Left lung (tissue), 10 donors: ENCODE results near the gene WDR12. TPM values are rescaled to one million over a fixed set of nuclear protein-coding genes. Genes with fewer than 3 reads are reported as not detected.
"Not testable (repeated sequence)": the region's sequence is repeated elsewhere in the genome, so short reads cannot be mapped to it uniquely, and the experiment has no call there.

Experiments used
- ATAC-seq: fragments of 200-7000 bp; cut with Tn5 transposase; one replicate; pipeline ENCODE4 v1.9.1; 2020; ENCODE audit warnings: moderate library complexity
- DNase-seq, 4 donors: peaks; one replicate each; pipeline ENCODE4 v3.0.0-alpha.2; 2013 to 2020
- H3K27ac ChIP-seq, 2 donors: fragments of 200-600 bp; sonication (generic) in 1 of 2; one replicate each; pipeline versions ENCODE4 v1.5.0 to v1.8.0; 2020 to 2021
- H3K27me3 ChIP-seq, 2 donors: fragments of 200-600 bp; sonication (generic) in 1 of 2; one replicate each; pipeline versions ENCODE4 v1.5.0 to v1.8.0; 2020 to 2021
- H3K36me3 ChIP-seq, 2 donors: fragments of 200-600 bp; sonication (generic) in 1 of 2; one replicate each; pipeline versions ENCODE4 v1.5.0 to v1.8.0; 2020 to 2021
- H3K4me1 ChIP-seq, 2 donors: fragments of 200-600 bp; one replicate each; pipeline ENCODE4 v1.8.0; 2021
- H3K4me3 ChIP-seq, 2 donors: fragments of 200-600 bp; sonication (generic) in 1 of 2; one replicate each; pipeline versions ENCODE4 v1.5.0 to v1.8.0; 2020 to 2021; ENCODE audit warnings: mild to moderate bottlenecking in 1 of 2
- H3K9me3 ChIP-seq, 2 donors: fragments of 200-600 bp; sonication (generic) in 1 of 2; one replicate each; pipeline versions ENCODE4 v1.5.0 to v1.8.0; 2020 to 2021
- intact Hi-C, 2 donors: fragments of 100-400 bp; cut with DNase I; formaldehyde crosslinking; loops; one replicate each; pipeline versions ENCODE4 v1.11.2 to v1.14.2; 2022
- polyA plus RNA-seq, 6 donors: library from polyadenylated mRNA; unstranded; fragments of 120-200 nt; gene quantifications; one replicate each; pipeline ENCODE4 v1.2.1, GENCODE V29; 2013; ENCODE audit not compliant: insufficient read length in 6 of 6
- total RNA-seq, 2 donors: library from RNA; stranded (reverse); fragmentation: NEBNext Ultra II Directional; extraction: Animal tissue kit (Norgen Biotek cat#: 25700); gene quantifications; one replicate each; pipeline ENCODE4 v1.2.1, GENCODE V29; 2021
- TF ChIP-seq, protein P1 (sequence below), 2 donors: fragments of 200-600 bp; sonication (generic) in 1 of 2; IDR thresholded peaks; one replicate each; pipeline versions ENCODE4 v1.5.0 to v1.8.0; 2021; ENCODE audit warnings: antibody characterized with exemption in 2 of 2
- donor health status: DM: no; HTN: yes; CAD: no.
- donor health status: DM: no; HTN: no; CAD: no.

Gene WDR12
- total and polyA plus RNA-seq, 8 donors: 35.4 to 91.3 (median 77.5) TPM

DNA sequence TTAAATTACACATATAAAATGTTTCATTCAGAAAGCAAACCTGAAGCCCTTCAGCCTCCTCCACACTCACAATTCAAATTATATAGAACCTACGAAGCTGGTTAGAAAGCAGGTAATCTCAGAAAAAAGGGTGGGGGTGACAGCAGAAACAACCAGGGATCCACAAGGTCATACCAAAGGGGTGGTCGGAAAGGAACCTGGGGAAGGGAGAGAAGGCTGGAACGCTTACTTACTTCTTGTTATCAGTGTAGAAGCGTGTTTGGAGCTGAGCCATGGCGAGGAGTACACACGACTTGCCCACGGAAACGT is 316 bp downstream of the WDR12 start:
- intact Hi-C loops: no loop called here
- peak overlapping the region; percentile 54 to 57 for H3K4me3 ChIP-seq
- peaks cover 9 to 18% of the 10 kb centered on the region in 2 donors for H3K4me1 ChIP-seq
- ATAC-seq (no peak), DNase-seq (no peak)
- TF ChIP-seq, protein P1, sequence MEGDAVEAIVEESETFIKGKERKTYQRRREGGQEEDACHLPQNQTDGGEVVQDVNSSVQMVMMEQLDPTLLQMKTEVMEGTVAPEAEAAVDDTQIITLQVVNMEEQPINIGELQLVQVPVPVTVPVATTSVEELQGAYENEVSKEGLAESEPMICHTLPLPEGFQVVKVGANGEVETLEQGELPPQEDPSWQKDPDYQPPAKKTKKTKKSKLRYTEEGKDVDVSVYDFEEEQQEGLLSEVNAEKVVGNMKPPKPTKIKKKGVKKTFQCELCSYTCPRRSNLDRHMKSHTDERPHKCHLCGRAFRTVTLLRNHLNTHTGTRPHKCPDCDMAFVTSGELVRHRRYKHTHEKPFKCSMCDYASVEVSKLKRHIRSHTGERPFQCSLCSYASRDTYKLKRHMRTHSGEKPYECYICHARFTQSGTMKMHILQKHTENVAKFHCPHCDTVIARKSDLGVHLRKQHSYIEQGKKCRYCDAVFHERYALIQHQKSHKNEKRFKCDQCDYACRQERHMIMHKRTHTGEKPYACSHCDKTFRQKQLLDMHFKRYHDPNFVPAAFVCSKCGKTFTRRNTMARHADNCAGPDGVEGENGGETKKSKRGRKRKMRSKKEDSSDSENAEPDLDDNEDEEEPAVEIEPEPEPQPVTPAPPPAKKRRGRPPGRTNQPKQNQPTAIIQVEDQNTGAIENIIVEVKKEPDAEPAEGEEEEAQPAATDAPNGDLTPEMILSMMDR (IDR thresholded peaks at IDR 0.05): no peak
- no peaks in the 10 kb centered on the region for H3K36me3 ChIP-seq
- H3K27ac ChIP-seq: peak overlapping the region; percentile 90 to 91
- no peaks in the 10 kb centered on the region for H3K9me3 ChIP-seq
- H3K27me3 ChIP-seq: no peaks in the 10 kb centered on the region

- Histone ChIP-seq H3K36me3 (peaks cover 0 to under 1% of the 10 kb centered on the region in 2 donors), H3K27ac (no peak overlapping the region), H3K4me1 (peaks cover 9 to 18% of the 10 kb centered on the region in 2 donors), H3K9me3 (no peaks in the 10 kb centered on the region), H3K4me3 (peak overlapping the region; percentile 54 to 57), H3K27me3 (no peaks in the 10 kb centered on the region)
- intact Hi-C loops: no loop called here
- DNase-seq (no peak), ATAC-seq (no peak)
- TF ChIP-seq, protein P1 (IDR thresholded peaks at IDR 0.05): no peak
Measured at GRCh38 chr2:202910698-202911097, 775 bp downstream of the WDR12 start.

DNA sequence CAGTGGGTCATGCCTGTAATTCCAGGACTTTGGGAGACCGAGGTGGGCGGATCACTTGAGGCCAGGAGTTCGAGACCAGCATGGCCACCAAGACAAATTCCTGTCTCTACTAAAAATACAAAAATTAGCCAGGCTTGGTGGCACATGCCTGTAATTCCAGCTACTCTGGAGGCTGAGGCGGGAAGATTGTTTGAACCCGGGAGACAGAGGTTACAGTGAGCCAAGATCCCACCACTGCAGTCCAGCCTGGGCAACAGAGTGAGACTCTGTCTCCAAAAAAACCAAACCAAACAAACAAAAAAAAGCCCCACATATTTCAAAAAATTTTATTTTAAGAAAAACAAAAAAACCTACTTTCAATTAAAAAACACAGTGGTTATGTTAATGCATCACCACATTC is 1.2 kb downstream of the WDR12 start:
- not testable (repeated sequence) for ATAC-seq, H3K27ac ChIP-seq
- peak overlapping the region in 1 of 2 donors; percentile 54 for H3K4me3 ChIP-seq

GRCh38 chr2:202909394-202910192 is 1.9 kb downstream of the WDR12 start:
- Histone ChIP-seq H3K36me3 (peaks cover 0 to 6% of the 10 kb centered on the region in 2 donors), H3K27ac (no peak overlapping the region), H3K4me1 (peaks cover 9 to 18% of the 10 kb centered on the region in 2 donors), H3K9me3 (peaks cover 0 to 3% of the 10 kb centered on the region in 2 donors), H3K27me3 (no peaks in the 10 kb centered on the region), H3K4me3 (no peak overlapping the region)
- DNase-seq (no peak), ATAC-seq (no peak)
- TF ChIP-seq, protein P1 (IDR thresholded peaks at IDR 0.05): no peak
- intact Hi-C loops: no loop called here

More for the DNA sequence above, 1.2 kb downstream of the WDR12 start:
- H3K36me3 ChIP-seq, H3K27me3 ChIP-seq, H3K9me3 ChIP-seq, DNase-seq, intact Hi-C loops: not testable (repeated sequence)
- peaks cover 9 to 18% of the 10 kb centered on the region in 2 donors for H3K4me1 ChIP-seq

DNA sequence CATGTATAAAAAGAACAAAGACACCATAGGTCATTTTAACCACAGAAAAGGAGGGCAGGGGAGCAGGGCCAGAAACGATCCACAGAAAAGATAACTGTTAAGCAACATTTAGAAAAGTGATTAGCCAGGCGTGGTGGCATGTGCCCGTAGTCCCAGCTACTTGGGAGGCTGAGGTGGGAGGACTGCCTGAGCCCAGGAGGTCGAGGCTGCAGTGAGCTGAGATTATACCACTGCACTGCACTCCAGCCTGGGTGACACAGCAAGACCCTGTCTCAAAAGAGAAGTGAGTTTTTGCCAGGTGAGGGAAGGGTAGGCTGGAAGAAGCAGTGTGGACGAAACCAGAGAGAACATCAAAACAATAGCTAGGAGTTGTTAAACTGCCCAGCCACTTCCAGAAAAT is 3.3 kb downstream of the WDR12 start:
- Histone ChIP-seq H3K4me3 (no peak overlapping the region), H3K27me3 (no peaks in the 10 kb centered on the region), H3K27ac (no peak overlapping the region), H3K9me3 (peaks cover 0 to 7% of the 10 kb centered on the region in 2 donors), H3K36me3 (peaks cover 0 to 6% of the 10 kb centered on the region in 2 donors), H3K4me1 (peaks cover 9 to 17% of the 10 kb centered on the region in 2 donors)
- no peak for ATAC-seq
- no peak for DNase-seq
- intact Hi-C loops: no loop called here
- TF ChIP-seq, protein P1 (IDR thresholded peaks at IDR 0.05): no peak

DNA sequence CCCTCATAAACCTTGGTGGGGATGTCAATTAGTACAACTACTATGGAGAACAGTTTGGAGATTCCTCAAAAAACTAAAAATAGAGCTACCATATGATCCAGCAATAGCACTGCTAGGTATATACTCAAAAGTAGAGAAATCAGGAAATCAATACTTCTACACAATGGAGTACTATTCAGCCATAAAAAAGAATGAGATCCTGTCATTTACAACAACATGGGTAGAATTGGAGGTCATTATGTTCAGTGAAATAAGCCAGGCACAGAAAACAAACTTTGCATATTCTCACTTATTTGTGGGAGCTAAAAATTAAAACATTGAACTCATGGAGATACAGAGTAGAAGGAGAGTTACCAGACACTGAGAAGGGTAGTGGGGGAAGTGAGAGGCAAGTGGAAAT is 6.0 kb downstream of the WDR12 start:
- not testable (repeated sequence) for ATAC-seq

More for the DNA sequence above, 6.0 kb downstream of the WDR12 start:
- intact Hi-C loops, H3K4me1 ChIP-seq, DNase-seq, H3K27ac ChIP-seq, H3K9me3 ChIP-seq, H3K27me3 ChIP-seq, H3K4me3 ChIP-seq: not testable (repeated sequence)
- peaks cover 0 to 16% of the 10 kb centered on the region in 2 donors for H3K36me3 ChIP-seq
